ENCODE measurements around the gene CACNB4.
"Not testable (repeated sequence)": the region's sequence is repeated elsewhere in the genome, so short reads cannot be mapped to it uniquely, and the experiment has no call there.

CACNB4 gene

GRCh38 chr2:152098496-152099366, at the start of gene CACNB4:
Gene CACNB4 (minus strand): TSS chr2:152099044.
- peak; percentile 62 for DNase-seq

GRCh38 chr2:152134488-152135280, 35.8 kb upstream of the CACNB4 start:
- DNase-seq: no peak

- no peak for DNase-seq
Measured at GRCh38 chr2:152132306-152132705, 33.5 kb upstream of the CACNB4 start.

GRCh38 chr2:152127628-152128027, 28.8 kb upstream of the CACNB4 start:
- no peak for DNase-seq

GRCh38 chr2:152126664-152127063, 27.8 kb upstream of the CACNB4 start:
- no peak for DNase-seq

- DNase-seq: no peak
Measured at GRCh38 chr2:152122161-152122560, 23.3 kb upstream of the CACNB4 start.

GRCh38 chr2:152120430-152120829, 21.6 kb upstream of the CACNB4 start:
- no peak for DNase-seq

GRCh38 chr2:152115952-152116351, 17.1 kb upstream of the CACNB4 start:
- DNase-seq: no peak

GRCh38 chr2:152114366-152114765, 15.5 kb upstream of the CACNB4 start:
- DNase-seq: no peak

GRCh38 chr2:152107140-152107539, 8.3 kb upstream of the CACNB4 start:
- DNase-seq: not testable (repeated sequence)

GRCh38 chr2:152106464-152106863, 7.6 kb upstream of the CACNB4 start:
- DNase-seq: no peak

- no peak for DNase-seq
Measured at GRCh38 chr2:152103271-152103670, 4.4 kb upstream of the CACNB4 start.

GRCh38 chr2:152100961-152101360, 2.1 kb upstream of the CACNB4 start:
- no peak for DNase-seq

GRCh38 chr2:152099367-152100050, 665 bp upstream of the CACNB4 start:
- DNase-seq: no peak

- peak; percentile 55 for DNase-seq
Measured at GRCh38 chr2:152097801-152098495, 896 bp downstream of the CACNB4 start.

GRCh38 chr2:152097290-152097800, 1.5 kb downstream of the CACNB4 start:
- peak; percentile 33 for DNase-seq

GRCh38 chr2:152095146-152095545, 3.7 kb downstream of the CACNB4 start:
- no peak for DNase-seq

GRCh38 chr2:152094014-152094413, 4.8 kb downstream of the CACNB4 start:
- DNase-seq: no peak

- DNase-seq: peak; percentile 40
Measured at GRCh38 chr2:152093464-152093863, 5.4 kb downstream of the CACNB4 start.

- no peak for DNase-seq
Measured at GRCh38 chr2:152092095-152092494, 6.7 kb downstream of the CACNB4 start.

- DNase-seq: not testable (repeated sequence)
Measured at GRCh38 chr2:152090726-152091125, 8.1 kb downstream of the CACNB4 start.

- DNase-seq: no peak
Measured at GRCh38 chr2:152089238-152089637, 9.6 kb downstream of the CACNB4 start.

Measured in left hindlimb (tissue), 1 donor.